Measurements from ENCODE around the gene DCTN5.
"Not testable (repeated sequence)": the region's sequence is repeated elsewhere in the genome, so short reads cannot be mapped to it uniquely, and the experiment has no call there.

DCTN5 gene

GRCh38 chr16:23705517-23705902 is 64.2 kb downstream of the DCTN5 start:
- H3K9me3 ChIP-seq (ENCODE audit: control insufficient read depth, low read length): no peaks in the 10 kb centered on the region
- H3K27me3 ChIP-seq (ENCODE audit: control insufficient read depth, insufficient read depth, low read length, poor library complexity, severe bottlenecking): no peaks in the 10 kb centered on the region
- H3K36me3 ChIP-seq (ENCODE audit: control insufficient read depth, insufficient read depth, low read length): no peaks in the 10 kb centered on the region
- 81 to 90% methylated on average over 2 of the region's 2 CpGs for WGBS, 2 experiments
- H3K4me3 ChIP-seq (ENCODE audit: insufficient read depth, low read depth, low read length): no peak overlapping the region
- H3K27ac ChIP-seq (ENCODE audit: insufficient read depth, low read depth, low read length, poor library complexity, severe bottlenecking): no peak overlapping the region
- peaks cover 6% of the 10 kb centered on the region for H3K4me1 ChIP-seq (ENCODE audit: control insufficient read depth, insufficient read depth, low read length)

- Histone ChIP-seq H3K4me3 (ENCODE audit: insufficient read depth, low read depth, low read length) (no peak overlapping the region), H3K27ac (ENCODE audit: insufficient read depth, low read depth, low read length, poor library complexity, severe bottlenecking) (no peak overlapping the region), H3K9me3 (ENCODE audit: control insufficient read depth, low read length) (no peaks in the 10 kb centered on the region), H3K4me1 (ENCODE audit: control insufficient read depth, insufficient read depth, low read length) (no peaks in the 10 kb centered on the region), H3K27me3 (ENCODE audit: control insufficient read depth, insufficient read depth, low read length, poor library complexity, severe bottlenecking) (no peaks in the 10 kb centered on the region), H3K36me3 (ENCODE audit: control insufficient read depth, insufficient read depth, low read length) (no peaks in the 10 kb centered on the region)
- WGBS, 2 experiments: 92 to 94% methylated on average over 4 of the region's 4 CpGs
Measured at GRCh38 chr16:23706439-23706838, 65.2 kb downstream of the DCTN5 start.

GRCh38 chr16:23709536-23709935 is 68.3 kb downstream of the DCTN5 start:
- Histone ChIP-seq H3K27me3 (ENCODE audit: control insufficient read depth, insufficient read depth, low read length, poor library complexity, severe bottlenecking) (peaks cover 15% of the 10 kb centered on the region), H3K4me1 (ENCODE audit: control insufficient read depth, insufficient read depth, low read length) (no peaks in the 10 kb centered on the region), H3K9me3 (ENCODE audit: control insufficient read depth, low read length) (no peaks in the 10 kb centered on the region), H3K36me3 (ENCODE audit: control insufficient read depth, insufficient read depth, low read length) (no peaks in the 10 kb centered on the region), H3K27ac (ENCODE audit: insufficient read depth, low read depth, low read length, poor library complexity, severe bottlenecking) (no peak overlapping the region), H3K4me3 (ENCODE audit: insufficient read depth, low read depth, low read length) (no peak overlapping the region)

GRCh38 chr16:23710008-23710407 is 68.7 kb downstream of the DCTN5 start:
- 90 to 92% methylated on average over 2 of the region's 2 CpGs for WGBS, 2 experiments
- Histone ChIP-seq H3K27me3 (ENCODE audit: control insufficient read depth, insufficient read depth, low read length, poor library complexity, severe bottlenecking) (peaks cover 15% of the 10 kb centered on the region), H3K4me3 (ENCODE audit: insufficient read depth, low read depth, low read length) (no peak overlapping the region)

GRCh38 chr16:23710504-23710903 is 69.2 kb downstream of the DCTN5 start:
- H3K36me3 ChIP-seq (ENCODE audit: control insufficient read depth, insufficient read depth, low read length): no peaks in the 10 kb centered on the region
- no peak overlapping the region for H3K4me3 ChIP-seq (ENCODE audit: insufficient read depth, low read depth, low read length)
- 92 to 94% methylated on average over 3 of the region's 3 CpGs for WGBS, 2 experiments
- H3K9me3 ChIP-seq (ENCODE audit: control insufficient read depth, low read length): no peaks in the 10 kb centered on the region
- peaks cover 15% of the 10 kb centered on the region for H3K27me3 ChIP-seq (ENCODE audit: control insufficient read depth, insufficient read depth, low read length, poor library complexity, severe bottlenecking)
- no peak overlapping the region for H3K27ac ChIP-seq (ENCODE audit: insufficient read depth, low read depth, low read length, poor library complexity, severe bottlenecking)
- no peaks in the 10 kb centered on the region for H3K4me1 ChIP-seq (ENCODE audit: control insufficient read depth, insufficient read depth, low read length)

More at GRCh38 chr16:23710008-23710407, 68.7 kb downstream of the DCTN5 start:
- H3K4me1 ChIP-seq (ENCODE audit: control insufficient read depth, insufficient read depth, low read length): no peaks in the 10 kb centered on the region
- no peaks in the 10 kb centered on the region for H3K9me3 ChIP-seq (ENCODE audit: control insufficient read depth, low read length)
- no peak overlapping the region for H3K27ac ChIP-seq (ENCODE audit: insufficient read depth, low read depth, low read length, poor library complexity, severe bottlenecking)
- no peaks in the 10 kb centered on the region for H3K36me3 ChIP-seq (ENCODE audit: control insufficient read depth, insufficient read depth, low read length)

GRCh38 chr16:23711785-23712184 is 70.5 kb downstream of the DCTN5 start:
- H3K27ac ChIP-seq (ENCODE audit: insufficient read depth, low read depth, low read length, poor library complexity, severe bottlenecking): no peak overlapping the region
- H3K4me3 ChIP-seq (ENCODE audit: insufficient read depth, low read depth, low read length): no peak overlapping the region
- H3K36me3 ChIP-seq (ENCODE audit: control insufficient read depth, insufficient read depth, low read length): no peaks in the 10 kb centered on the region
- no peaks in the 10 kb centered on the region for H3K4me1 ChIP-seq (ENCODE audit: control insufficient read depth, insufficient read depth, low read length)
- 83 to 87% methylated on average over 4 of the region's 4 CpGs for WGBS, 2 experiments
- no peaks in the 10 kb centered on the region for H3K9me3 ChIP-seq (ENCODE audit: control insufficient read depth, low read length)
- peaks cover 15% of the 10 kb centered on the region for H3K27me3 ChIP-seq (ENCODE audit: control insufficient read depth, insufficient read depth, low read length, poor library complexity, severe bottlenecking)

GRCh38 chr16:23712976-23713375 is 71.7 kb downstream of the DCTN5 start, which contains the start of gene ERN2:
TSS of gene ERN2 (minus strand) at chr16:23713222. CDS start at chr16:23713187, 35 bp downstream.
- WGBS, 2 experiments: 64% methylated on average over 37 of the region's 37 CpGs
- Histone ChIP-seq H3K27me3 (ENCODE audit: control insufficient read depth, insufficient read depth, low read length, poor library complexity, severe bottlenecking) (peaks cover 15% of the 10 kb centered on the region), H3K27ac (ENCODE audit: insufficient read depth, low read depth, low read length, poor library complexity, severe bottlenecking) (no peak within 1 kb of the TSS), H3K36me3 (ENCODE audit: control insufficient read depth, insufficient read depth, low read length) (no peaks in the 10 kb centered on the region), H3K4me1 (ENCODE audit: control insufficient read depth, insufficient read depth, low read length) (no peaks in the 10 kb centered on the region), H3K9me3 (ENCODE audit: control insufficient read depth, low read length) (no peaks in the 10 kb centered on the region), H3K4me3 (ENCODE audit: insufficient read depth, low read depth, low read length) (peak within 1 kb of the TSS; percentile 4)

- Histone ChIP-seq H3K27me3 (ENCODE audit: control insufficient read depth, insufficient read depth, low read length, poor library complexity, severe bottlenecking) (peaks cover 15% of the 10 kb centered on the region), H3K4me3 (ENCODE audit: insufficient read depth, low read depth, low read length) (no peak overlapping the region), H3K4me1 (ENCODE audit: control insufficient read depth, insufficient read depth, low read length) (no peaks in the 10 kb centered on the region), H3K36me3 (ENCODE audit: control insufficient read depth, insufficient read depth, low read length) (no peaks in the 10 kb centered on the region), H3K27ac (ENCODE audit: insufficient read depth, low read depth, low read length, poor library complexity, severe bottlenecking) (no peak overlapping the region), H3K9me3 (ENCODE audit: control insufficient read depth, low read length) (no peaks in the 10 kb centered on the region)
- WGBS, 2 experiments: 88 to 99% methylated on average over 4 to 5 of the region's 5 CpGs
Measured at GRCh38 chr16:23716484-23716883, 75.2 kb downstream of the DCTN5 start.

- not testable (repeated sequence) for H3K36me3 ChIP-seq (ENCODE audit: control insufficient read depth, insufficient read depth, low read length); H3K9me3 ChIP-seq (ENCODE audit: control insufficient read depth, low read length); H3K4me1 ChIP-seq (ENCODE audit: control insufficient read depth, insufficient read depth, low read length); H3K27me3 ChIP-seq (ENCODE audit: control insufficient read depth, insufficient read depth, low read length, poor library complexity, severe bottlenecking); H3K4me3 ChIP-seq (ENCODE audit: insufficient read depth, low read depth, low read length); H3K27ac ChIP-seq (ENCODE audit: insufficient read depth, low read depth, low read length, poor library complexity, severe bottlenecking)
- 90 to 94% methylated on average over 8 of the region's 9 CpGs for WGBS, 2 experiments
Measured at GRCh38 chr16:23722613-23723240, 81.5 kb downstream of the DCTN5 start.

GRCh38 chr16:23724096-23724784 is 83.0 kb downstream of the DCTN5 start:
- H3K27ac ChIP-seq (ENCODE audit: insufficient read depth, low read depth, low read length, poor library complexity, severe bottlenecking): no peak overlapping the region
- H3K4me1 ChIP-seq (ENCODE audit: control insufficient read depth, insufficient read depth, low read length): no peaks in the 10 kb centered on the region
- no peaks in the 10 kb centered on the region for H3K36me3 ChIP-seq (ENCODE audit: control insufficient read depth, insufficient read depth, low read length)
- H3K9me3 ChIP-seq (ENCODE audit: control insufficient read depth, low read length): no peaks in the 10 kb centered on the region
- H3K27me3 ChIP-seq (ENCODE audit: control insufficient read depth, insufficient read depth, low read length, poor library complexity, severe bottlenecking): no peaks in the 10 kb centered on the region
- 85 to 96% methylated on average over 5 to 7 of the region's 8 CpGs for WGBS, 2 experiments
- no peak overlapping the region for H3K4me3 ChIP-seq (ENCODE audit: insufficient read depth, low read depth, low read length)
